Measurements from ENCODE around the gene SLC13A4.
"Not testable (repeated sequence)": the region's sequence is repeated elsewhere in the genome, so short reads cannot be mapped to it uniquely, and the experiment has no call there.

SLC13A4 gene

GRCh38 chr7:135664046-135664589 lies 63.9 kb downstream of the SLC13A4 start:
- DNase-seq (ENCODE audit: low read depth in 2 of 2), result no peak

DNA sequence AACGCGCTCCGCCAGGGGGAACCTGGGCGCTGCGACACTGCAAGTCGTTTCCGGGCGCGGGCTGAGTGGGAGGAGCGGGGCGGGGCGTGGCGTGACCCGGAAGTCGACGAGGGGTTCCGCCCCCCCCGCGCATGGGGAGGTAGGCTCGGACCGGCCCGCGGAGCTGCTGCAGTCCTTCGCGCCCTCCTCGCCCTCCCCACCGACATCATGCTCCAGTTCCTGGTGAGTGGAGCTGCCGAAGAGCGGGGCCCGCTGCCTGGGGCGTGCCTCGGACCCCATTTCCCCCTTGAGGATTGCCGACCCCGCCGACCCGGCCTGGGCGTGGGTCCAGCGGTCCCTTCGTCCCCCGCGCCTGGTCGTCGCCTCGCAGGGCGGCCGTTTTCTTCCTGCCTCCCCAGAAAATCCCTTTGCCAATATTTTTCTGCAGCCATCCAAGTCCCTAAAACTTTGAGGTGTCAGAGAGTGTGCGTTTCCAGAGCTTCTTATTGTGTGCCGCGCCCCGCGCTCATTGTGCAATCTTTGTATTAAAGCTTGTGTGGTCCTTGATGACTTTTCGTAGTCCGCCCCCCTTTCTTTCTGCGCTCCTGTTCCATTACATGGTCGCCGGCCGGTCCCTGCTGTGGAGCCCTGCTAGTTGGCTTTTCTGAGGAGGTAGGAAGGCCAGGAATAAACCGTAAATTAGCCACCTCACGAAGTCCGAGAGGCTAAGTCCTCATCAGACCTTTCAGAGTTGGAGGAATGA lies 65.4 kb downstream of the SLC13A4 start, which contains the start of gene STMP1:
Gene STMP1 (plus strand): TSS at position 142 of the 742 bp plus-strand sequence.
- peak; percentile 87 to 90 for DNase-seq (ENCODE audit: low read depth in 2 of 2)

- DNase-seq (ENCODE audit: low read depth in 2 of 2), result no peak
Measured at GRCh38 chr7:135662123-135662372, 65.9 kb downstream of the SLC13A4 start.

DNA sequence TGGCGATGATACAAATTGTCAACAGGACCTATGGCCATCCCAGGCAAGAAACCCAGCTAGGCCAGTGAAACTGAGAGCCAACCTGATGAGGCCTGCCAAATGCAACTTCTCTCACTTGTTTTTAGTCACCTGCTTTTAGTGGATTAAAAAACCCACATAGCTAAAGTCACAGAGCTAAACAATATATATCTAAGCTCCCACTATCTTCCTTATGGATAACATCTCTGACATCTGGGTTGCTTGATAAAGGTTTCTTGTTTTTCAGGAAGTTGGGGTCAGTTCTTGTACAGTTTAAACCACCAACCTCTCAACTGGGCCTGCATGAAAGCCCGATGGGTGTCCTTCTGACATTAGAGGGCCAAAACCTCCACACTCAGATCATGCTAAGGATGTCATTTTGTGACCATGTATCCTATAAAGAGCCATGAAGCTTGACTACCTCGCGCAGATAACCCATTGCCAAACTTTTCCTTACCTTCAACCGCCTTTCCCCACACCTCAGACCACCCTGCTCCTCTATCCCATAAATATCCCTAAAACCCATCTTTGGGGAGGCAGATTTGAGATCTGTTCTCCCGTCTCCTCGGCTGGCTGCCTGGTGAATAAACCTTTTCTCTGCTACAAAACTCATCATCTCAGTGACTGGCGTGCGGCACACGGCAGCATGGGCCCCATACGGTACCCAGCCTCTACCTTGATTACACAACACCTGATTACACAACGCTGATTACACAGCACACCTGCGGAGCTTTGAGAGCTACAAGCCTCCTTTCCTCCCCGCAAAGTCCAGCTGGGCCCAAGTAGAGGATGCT lies 66.5 kb downstream of the SLC13A4 start:
- DNase-seq (ENCODE audit: low read depth in 2 of 2), result no peak

DNA sequence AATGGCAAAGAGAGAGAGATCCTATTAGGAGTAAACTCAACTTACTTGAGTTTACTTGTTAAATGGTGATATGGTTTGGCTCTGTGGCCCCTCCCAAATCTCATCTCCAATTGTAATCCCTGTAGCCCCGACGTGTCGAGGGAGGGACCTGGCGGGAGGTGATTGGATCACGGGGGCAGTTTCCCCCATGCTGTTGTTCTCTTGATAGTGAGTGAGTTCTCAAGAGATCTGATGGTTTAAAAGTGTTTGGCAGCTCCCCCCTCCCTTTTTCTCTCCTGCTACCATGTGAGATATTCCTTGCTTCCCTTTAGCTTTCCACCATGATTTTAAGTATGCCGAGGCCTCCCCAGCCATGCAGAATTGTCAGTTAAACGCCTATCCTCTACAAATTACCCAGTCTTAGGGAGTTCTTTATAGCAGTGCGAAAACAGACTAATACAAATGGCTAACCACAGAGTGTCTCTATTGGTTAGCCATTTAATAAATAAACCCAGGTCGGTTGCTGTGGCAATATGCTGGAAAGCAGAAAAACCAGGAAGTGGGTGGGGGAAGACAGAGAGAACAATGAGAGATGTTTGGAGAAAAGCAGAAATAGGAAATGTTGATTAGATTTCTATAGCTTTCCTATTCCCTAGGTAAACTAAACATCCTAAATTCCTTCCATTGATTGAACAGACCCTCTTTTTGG lies 68.7 kb downstream of the SLC13A4 start:
- no peak for DNase-seq (ENCODE audit: low read depth in 2 of 2)

- DNase-seq (ENCODE audit: low read depth in 2 of 2), result no peak
Measured at GRCh38 chr7:135658564-135658963, 69.4 kb downstream of the SLC13A4 start.

DNA sequence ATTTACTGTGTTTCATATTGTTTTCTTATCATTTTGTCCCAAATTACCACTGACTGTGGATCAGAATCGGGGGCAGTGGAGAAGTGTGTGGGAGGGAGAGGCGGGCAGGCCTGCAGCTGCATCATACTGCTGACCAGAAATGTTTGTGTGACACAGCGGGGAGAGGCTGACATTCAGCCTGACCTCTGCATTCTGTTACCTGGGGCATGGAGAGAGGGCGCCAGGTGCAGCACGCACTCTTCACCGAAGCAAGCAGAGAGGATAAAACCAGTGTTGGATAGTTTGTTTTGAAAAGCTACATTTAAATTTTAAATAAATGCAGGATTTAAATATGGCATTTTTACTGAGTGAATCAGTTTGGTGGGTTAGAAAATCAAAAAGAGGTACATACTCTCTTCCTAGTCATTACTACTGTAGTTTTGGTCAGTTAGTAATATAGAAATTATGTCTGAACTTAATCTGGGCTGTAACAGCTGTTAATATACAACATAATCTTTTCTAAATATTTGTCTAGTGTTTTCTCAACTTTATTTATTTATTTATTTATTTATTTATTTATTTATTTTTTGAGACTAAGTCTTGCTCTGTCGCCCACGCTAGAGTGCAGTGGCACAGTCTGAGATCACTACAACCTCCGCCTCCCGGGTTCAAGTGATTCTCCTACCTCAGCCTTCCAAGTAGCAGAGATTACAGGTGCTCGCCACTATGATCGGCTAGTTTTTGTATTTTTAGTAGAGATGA lies 74.5 kb downstream of the SLC13A4 start:
- no peak for DNase-seq (ENCODE audit: low read depth in 2 of 2)

GRCh38 chr7:135650831-135651573 lies 77.0 kb downstream of the SLC13A4 start:
- peak; percentile 70 to 74 for DNase-seq (ENCODE audit: low read depth in 2 of 2)

GRCh38 chr7:135648235-135648634 lies 79.8 kb downstream of the SLC13A4 start:
- no peak for DNase-seq (ENCODE audit: low read depth in 2 of 2)

DNA sequence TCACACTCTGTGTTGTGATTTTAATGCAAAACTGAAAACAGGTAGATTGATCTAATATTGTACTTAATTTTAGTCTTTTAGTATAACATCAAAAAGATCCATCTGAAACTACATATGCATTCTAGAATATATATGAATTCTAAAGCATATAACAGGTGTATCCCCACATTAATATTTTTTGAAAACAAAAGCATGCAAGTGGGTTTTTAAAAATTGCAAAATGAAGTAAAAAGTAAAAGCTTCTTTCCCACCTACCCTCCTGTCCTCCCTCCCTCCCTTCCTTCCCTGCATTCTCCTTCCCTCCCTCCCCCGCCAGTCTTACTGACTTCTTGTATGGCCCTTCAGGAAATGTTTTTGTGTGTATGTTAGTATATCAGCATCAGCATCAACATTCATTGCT lies 80.2 kb downstream of the SLC13A4 start:
- no peak for DNase-seq (ENCODE audit: low read depth in 2 of 2)

GRCh38 chr7:135645296-135645904 lies 82.6 kb downstream of the SLC13A4 start:
- no peak for DNase-seq (ENCODE audit: low read depth in 2 of 2)

- DNase-seq (ENCODE audit: low read depth in 2 of 2), result no peak
Measured at GRCh38 chr7:135644729-135645128, 83.3 kb downstream of the SLC13A4 start.

DNA sequence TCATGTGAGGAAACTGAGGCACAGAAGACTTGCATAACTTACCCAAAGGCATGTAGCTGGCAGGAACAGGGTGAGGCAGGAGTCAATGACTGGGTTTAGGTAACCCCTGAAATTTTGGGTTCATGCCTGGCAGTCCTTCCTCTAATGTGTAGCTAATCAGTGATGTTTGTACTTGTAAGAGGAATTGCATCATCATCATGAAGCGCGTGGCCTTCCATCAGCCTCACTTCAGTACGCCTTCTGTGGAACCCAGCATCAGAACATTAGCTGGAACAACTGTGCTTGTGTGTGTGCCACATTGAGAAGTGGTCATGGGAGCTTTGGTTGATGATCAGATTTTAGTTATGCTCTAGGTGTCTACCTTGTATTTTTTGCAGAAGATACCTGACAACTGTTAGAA lies 83.8 kb downstream of the SLC13A4 start:
- DNase-seq (ENCODE audit: low read depth in 2 of 2), result no peak

DNA sequence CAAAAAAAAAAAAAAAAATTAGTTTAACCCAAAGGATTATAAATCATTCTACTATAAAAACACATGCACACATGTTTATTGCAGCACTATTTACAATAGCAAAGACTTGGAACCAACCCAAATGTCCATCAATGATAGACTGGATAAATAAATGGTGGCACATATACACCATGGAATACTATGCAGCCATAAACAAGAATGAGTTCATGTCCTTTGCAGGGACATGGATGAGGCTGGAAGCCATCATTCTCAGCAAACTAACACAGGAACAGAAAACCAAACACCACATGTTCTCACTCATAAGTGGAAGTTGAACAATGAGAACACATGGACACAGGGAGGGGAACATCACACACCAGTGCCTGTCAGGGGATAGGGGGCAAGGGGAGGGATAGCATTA lies 88.3 kb downstream of the SLC13A4 start:
- DNase-seq (ENCODE audit: low read depth in 2 of 2), result not testable (repeated sequence)

- DNase-seq (ENCODE audit: low read depth in 2 of 2), result no peak
Measured at GRCh38 chr7:135634191-135634878, 93.7 kb downstream of the SLC13A4 start.

Data from fibroblast of skin of left quadriceps (primary cell).